BE2C (cell line): ENCODE measurements around the gene RANGRF.

Experiments
- DNase-seq: peaks from one replicate; pipeline ENCODE4 v3.0.0-alpha.2; 2020
- H3K27me3 ChIP-seq: fragments of 250-450 bp; sonication (Bioruptor Pico); 2 replicates; pipeline ENCODE4 v1.5.1; 2020; ENCODE audit warnings: mild to moderate bottlenecking
- H3K36me3 ChIP-seq: fragments of 250-450 bp; sonication (Bioruptor Pico); 2 replicates; pipeline ENCODE4 v1.5.1; 2020; ENCODE audit warnings: mild to moderate bottlenecking
- H3K4me1 ChIP-seq: fragments of 250-450 bp; sonication (Bioruptor Pico); 2 replicates; pipeline ENCODE4 v1.5.1; 2020
- H3K4me3 ChIP-seq: 2 replicates; pipeline ENCODE4 v1.5.1; 2011; ENCODE audit warnings: low read depth, low read length
- H3K9me3 ChIP-seq: fragments of 250-450 bp; sonication (Bioruptor Pico); 2 replicates; pipeline ENCODE4 v1.5.1; 2020
- CTCF ChIP-seq: IDR thresholded peaks from 2 replicates; pipeline ENCODE4 v1.5.1; 2012; ENCODE audit warnings: mild to moderate bottlenecking, low read depth, low read length

Gene RANGRF

GRCh38 chr17:8292639-8293395 lies 4.3 kb downstream of the RANGRF start:
- Histone ChIP-seq H3K9me3 (no peaks in the 10 kb centered on the region), H3K27me3 (no peaks in the 10 kb centered on the region), H3K4me3 (no peak overlapping the region), H3K36me3 (no peaks in the 10 kb centered on the region), H3K4me1 (0 out of 2 replicates have a peak, but pooled peaks cover 3% of the 10 kb centered on the region)
- no peak for TF ChIP-seq CTCF
- DNase-seq: no peak

GRCh38 chr17:8294361-8294760 lies 5.9 kb downstream of the RANGRF start:
- Histone ChIP-seq H3K4me3 (no peak overlapping the region), H3K9me3 (no peaks in the 10 kb centered on the region), H3K27me3 (no peaks in the 10 kb centered on the region), H3K36me3 (no peaks in the 10 kb centered on the region), H3K4me1 (0 out of 2 replicates have a peak, but pooled peaks cover 3% of the 10 kb centered on the region)
- no peak for TF ChIP-seq CTCF
- DNase-seq: no peak

GRCh38 chr17:8294814-8295316 lies 6.4 kb downstream of the RANGRF start:
- peak overlapping the region; percentile 67 for H3K4me3 ChIP-seq
- H3K27me3 ChIP-seq: no peaks in the 10 kb centered on the region
- H3K4me1 ChIP-seq: 0 out of 2 replicates have a peak, but pooled peaks cover 3% of the 10 kb centered on the region
- no peak for TF ChIP-seq CTCF
- no peaks in the 10 kb centered on the region for H3K36me3 ChIP-seq
- DNase-seq: no peak
- no peaks in the 10 kb centered on the region for H3K9me3 ChIP-seq

GRCh38 chr17:8300226-8300625 lies 11.8 kb downstream of the RANGRF start:
- no peaks in the 10 kb centered on the region for H3K27me3 ChIP-seq
- H3K4me3 ChIP-seq: no peak overlapping the region
- DNase-seq: no peak
- no peaks in the 10 kb centered on the region for H3K4me1 ChIP-seq
- H3K36me3 ChIP-seq: no peaks in the 10 kb centered on the region
- H3K9me3 ChIP-seq: no peaks in the 10 kb centered on the region
- no peak for TF ChIP-seq CTCF

- Histone ChIP-seq H3K27me3 (no peaks in the 10 kb centered on the region), H3K36me3 (no peaks in the 10 kb centered on the region), H3K4me1 (no peaks in the 10 kb centered on the region), H3K9me3 (no peaks in the 10 kb centered on the region), H3K4me3 (no peak overlapping the region)
- peak; percentile 38 for DNase-seq
- TF ChIP-seq CTCF: peak; percentile 80
These were observed 12.3 kb downstream of the RANGRF start for GRCh38 chr17:8300627-8301242.

GRCh38 chr17:8310601-8311123 lies 22.2 kb downstream of the RANGRF start:
- no peak overlapping the region for H3K4me3 ChIP-seq
- H3K27me3 ChIP-seq: peaks cover 14% of the 10 kb centered on the region
- H3K36me3 ChIP-seq: no peaks in the 10 kb centered on the region
- no peaks in the 10 kb centered on the region for H3K9me3 ChIP-seq
- no peaks in the 10 kb centered on the region for H3K4me1 ChIP-seq
- DNase-seq: no peak
- no peak for TF ChIP-seq CTCF
